ENCODE measurements around the gene TTN.

The TTN gene

DNA sequence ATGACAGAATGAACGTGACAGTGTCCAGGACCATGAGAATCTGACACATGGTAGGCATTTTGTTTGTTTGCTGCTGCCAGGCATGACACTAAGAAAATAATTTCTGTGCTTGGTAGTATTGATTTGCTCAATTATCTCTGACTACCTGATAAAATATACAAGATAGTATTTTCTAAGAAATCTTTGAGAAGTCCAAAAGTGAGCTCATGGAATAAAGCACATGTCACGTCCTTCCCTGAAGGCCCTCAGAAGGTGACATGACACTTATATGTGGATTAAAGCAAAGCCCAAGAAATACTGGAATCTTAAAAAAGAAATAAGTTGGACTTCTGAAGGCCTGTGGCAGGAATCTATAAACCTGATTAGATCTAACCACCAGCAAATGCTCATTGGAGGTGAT, 3.8 kb upstream of the TTN start:
- DNase-seq, result no peak

DNA sequence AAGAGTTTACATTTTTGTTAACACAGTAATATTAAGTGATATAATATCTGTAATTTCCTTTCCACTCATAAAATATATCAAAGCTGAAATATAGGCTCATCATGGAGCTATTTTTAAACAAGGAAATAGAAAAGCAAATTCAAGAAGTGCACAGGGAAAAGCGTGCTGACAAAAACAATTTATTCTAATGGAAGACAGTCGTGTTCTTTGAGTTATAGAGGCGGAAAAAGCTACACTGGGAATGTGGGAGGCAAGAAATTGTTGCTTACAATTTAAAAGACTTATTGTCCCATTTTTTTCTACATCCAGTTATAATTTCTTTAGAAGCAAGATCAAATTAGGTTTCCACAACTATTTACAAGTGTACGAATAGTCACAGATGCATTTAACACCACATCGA, 3.2 kb upstream of the TTN start:
- no peak for DNase-seq

DNA sequence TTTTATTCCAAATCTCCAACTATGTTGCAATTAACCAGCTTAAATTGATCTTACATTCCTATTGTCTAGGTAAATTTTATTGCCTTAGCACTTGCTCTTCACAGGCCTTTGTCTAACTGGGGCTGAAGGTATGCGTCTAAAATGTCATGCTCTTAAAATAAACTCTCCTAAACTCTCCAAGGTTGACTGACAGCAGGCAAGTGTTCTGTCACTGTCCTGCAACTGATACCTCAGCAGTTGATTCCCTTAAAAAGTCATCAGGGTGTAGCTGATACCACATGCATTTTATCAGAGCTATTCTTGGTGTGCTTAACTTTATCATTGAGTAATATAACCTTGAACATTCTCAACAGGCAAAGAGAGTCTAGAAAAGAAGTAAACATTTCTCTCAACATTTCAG, 680 bp downstream of the TTN start:
- no peak for DNase-seq

DNA sequence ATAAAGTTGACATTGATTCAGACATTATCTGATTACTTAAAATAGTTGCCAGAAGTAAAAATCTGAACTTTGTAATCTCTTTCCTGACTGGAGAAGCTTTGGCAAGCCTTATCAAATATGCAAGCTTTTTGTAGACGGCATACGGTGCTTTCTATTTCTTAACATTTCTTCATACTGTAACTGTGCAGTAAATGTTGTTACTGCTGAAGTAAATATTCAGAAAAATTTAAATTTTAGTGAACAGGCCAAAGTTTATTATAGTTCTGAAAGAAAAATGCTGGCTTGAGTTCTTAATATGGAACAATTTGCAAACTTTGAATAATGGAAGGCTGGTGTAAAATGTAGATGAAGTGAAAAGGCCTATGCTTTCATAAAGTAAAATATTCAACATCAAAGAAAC, 1.8 kb downstream of the TTN start:
- DNase-seq, result no peak

DNA sequence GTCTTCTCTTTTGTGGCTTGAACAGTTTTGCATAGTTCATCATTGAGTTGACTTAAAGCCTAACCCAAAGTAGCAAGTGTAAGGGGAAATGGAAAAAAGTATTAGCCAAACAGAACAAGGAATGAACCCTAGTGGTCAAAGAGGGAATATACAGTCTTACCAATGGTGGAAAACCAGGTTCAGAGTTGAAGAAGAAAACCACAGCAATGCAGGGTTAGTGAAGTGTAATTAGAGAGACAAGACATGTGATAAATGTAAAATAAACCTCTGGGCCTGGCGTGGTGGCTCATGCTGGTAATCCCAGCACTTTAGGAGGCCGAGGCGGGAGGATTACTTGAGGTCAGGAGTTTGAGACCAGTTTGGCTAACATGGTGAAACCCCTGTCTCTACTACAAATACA, 2.4 kb downstream of the TTN start:
- no peak for DNase-seq

DNA sequence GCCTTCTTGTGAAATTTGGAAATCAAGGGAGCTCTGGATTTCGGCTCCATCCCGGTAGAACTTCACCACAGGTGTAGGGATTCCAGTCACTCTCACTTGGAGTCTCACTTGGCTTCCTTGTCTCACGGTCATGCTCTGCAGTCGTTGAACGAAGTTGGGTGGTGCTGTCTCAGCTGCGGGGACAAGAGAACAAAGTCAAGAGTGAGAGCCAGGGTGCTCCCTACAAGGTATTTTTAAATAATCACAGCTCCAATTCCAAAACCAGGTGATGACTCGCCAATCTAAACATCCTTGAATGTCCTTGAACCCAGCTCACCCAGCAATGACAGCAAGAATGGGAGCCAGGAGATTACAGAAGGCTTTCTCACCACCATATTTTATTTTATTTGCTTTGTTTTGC, 6.7 kb downstream of the TTN start:
- no peak for DNase-seq

DNA sequence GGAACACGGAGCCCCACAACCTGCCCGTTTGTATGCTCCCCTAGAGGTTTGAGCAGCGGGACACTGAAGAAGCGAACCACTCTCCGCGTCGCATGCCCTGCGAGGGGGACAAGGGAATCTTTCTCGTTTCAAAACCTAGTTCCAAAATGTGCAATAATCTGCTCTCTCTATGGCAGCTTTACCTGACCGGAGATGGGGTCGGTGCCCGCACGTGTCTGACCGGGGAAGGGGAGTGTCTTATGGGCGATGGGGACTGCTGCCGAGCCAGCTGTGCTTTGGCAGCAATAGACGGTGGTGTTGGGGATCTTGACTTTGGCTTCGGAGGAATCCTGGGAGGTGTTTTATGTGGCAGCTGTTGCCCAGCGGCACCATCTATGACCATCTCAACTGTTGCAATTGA, 7.9 kb downstream of the TTN start:
- DNase-seq, result no peak

DNA sequence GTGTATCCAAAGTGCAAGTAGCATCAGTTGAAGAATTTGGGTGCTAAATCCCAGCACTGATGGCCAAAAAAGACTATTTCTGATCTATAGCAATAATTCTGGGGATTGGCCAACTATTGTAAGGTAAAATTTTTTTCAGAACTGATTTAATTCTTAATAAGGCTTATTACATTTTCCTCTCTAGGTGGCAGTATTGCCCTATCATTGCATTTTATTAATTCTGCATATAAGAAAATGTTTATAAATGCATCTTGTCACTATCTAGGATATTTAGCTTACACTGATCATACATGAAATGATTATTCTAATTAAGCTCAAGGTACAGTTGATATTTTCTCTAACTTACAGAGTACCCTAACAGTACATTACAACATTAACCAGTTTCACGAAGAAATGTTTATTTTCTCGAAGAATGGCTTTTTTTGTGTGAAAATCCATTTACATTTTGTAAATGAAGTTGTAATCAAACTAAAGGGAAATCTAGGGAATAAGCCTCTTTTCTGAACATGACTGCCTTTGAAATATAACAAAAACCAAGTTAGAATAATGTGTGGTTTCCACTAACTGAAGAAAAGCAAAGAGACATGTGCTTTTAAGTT, 11.0 kb downstream of the TTN start:
- DNase-seq, result peak; percentile 33

DNA sequence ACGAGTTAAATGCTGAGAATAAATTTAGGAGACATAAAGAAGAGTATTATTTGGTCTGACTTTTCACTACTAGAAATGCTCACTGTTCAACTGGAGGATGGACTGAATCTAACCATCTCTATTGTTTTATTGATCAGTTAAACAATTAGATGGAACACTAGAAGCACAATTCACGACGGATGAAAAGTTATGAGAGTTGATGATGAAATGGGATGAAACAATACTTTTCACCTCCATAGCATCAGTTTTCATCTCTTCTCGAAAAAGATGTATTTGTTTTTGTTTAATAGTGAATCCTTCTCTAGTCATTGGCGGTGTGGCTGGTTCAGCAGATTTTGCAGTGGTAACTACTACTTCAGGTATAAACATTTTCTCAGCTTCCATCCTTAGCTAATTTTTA, 19.3 kb downstream of the TTN start:
- DNase-seq, result no peak

DNA sequence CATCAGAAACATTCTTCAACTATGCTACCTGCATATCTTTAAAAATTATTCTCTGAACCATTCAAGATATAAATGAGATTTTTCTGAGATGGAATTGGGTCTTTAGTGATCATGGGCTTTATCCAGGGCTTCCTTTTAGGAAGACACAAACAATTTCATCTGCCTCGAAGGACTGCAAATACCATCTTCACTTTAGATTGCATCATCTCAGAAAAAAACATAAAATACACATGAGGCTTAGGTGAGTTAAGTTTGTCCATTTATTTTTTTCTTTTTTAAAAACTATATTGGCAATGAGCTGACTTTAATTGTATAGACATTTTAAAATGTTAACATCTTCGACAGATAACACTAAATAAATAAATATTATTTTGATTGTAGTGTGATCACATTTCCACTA, 20.1 kb downstream of the TTN start:
- DNase-seq, result no peak

DNA sequence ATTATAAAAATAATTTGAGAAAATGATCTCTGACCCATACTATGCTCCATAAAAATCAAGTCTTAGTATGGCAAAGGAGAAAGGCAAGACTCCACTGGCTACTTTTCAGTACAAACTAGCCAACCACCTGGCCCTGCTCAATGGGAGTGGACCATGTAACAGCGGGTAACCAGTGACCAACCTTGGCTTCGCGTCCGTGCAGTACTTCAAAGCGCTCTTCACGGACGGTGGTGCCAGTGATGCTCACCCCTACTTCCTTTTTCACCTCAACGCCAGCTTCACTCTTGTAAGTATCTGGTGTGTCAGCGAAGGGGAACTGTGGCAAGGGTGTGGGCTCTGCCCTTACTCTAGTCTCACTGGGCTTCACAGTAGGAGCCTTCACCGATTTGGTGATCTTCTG, 23.3 kb downstream of the TTN start:
- no peak for DNase-seq

DNA sequence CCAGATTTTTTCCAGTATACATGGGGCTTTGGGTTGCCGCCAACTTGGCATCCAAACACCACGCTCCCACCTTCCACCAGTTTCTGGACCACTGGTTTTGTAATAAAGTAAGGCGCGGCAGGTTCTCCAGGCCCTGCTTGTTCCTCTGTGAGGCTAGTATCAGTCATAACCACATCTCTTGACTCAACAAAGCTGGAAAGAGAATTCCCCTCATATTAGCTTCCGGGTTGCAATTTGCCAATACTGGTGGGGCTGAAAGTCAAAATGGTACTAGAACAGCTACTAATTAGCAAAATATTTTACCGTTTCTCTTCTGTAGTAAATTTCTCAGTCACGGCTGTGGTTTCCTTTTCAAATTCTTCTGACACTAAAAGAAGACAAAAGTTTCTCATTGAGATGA, 25.0 kb downstream of the TTN start:
- DNase-seq, result no peak

DNA sequence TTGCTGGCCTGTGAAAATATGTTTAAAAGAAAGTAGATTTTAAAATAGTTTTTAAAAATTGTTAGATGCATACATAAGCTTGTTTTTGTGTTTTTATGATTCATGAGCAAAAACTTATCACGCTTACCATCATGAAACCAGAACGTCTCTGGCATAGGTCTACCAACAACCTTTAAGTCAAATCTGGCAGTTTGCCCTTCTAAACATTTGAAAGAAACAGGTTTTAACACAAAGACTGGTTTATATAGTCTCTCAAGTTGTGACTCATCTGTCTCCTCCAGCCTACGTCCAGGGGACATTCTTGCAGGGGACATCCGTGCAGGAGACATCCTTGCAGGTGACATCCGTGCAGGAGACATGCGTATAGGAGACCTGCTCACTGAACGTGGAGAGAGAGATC, 29.6 kb downstream of the TTN start:
- DNase-seq, result no peak

DNA sequence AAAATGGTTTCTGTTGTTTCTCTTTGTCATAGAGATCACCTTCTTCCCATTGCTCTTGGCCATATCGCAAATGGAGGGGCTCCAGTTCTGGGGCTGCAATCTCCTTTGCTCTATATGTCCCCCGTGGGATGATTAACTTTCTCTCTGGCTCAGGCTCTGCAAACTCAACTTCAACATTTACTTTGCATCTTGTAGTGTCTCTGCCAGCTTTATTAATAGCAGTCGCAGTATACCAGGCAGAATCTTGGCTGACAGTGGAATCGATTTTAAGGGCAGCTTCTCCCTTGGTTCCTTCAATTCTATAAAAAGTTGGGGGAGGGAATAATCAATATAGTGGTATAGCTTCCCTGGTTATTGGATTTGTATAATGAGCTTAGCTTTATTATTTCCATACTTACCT, 30.5 kb downstream of the TTN start:
- DNase-seq, result no peak

DNA sequence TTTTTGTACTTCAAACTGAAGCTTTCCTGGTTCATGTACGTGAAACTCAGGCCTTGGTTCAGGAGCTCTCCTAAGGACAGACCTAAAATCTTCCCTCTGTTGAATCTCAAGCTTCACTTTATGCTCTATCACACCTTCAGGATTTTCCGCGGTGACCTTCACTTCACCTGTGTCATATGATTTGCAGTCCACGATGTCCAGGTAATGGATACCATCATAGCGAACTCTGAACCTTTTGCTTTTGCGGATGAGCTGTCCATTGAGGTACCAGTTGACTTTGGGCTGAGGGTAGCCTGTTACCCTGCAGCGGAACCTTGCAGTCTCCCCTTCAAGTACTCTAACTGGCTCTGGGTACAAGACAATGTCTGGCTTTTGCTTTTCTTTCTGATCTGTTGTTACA, 31.2 kb downstream of the TTN start:
- DNase-seq, result no peak

DNA sequence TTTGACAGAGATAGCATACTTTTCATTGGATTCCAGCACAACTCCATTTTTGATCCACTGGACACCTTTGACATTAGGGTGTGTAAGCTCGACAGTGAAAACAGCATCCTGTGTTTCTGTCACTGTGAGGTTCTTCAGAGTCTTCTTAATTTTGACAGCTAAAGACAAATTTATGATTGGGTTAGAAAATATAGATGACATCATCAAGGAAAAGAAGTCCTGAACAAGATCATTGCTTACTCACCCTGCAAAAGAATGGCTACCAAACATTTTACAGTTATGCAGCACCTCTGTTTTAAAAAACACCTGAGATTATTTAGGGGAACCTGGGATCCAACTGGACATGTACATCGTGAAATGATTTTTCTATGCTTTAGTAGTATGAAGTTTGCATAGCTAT, 36.7 kb downstream of the TTN start:
- no peak for DNase-seq

DNA sequence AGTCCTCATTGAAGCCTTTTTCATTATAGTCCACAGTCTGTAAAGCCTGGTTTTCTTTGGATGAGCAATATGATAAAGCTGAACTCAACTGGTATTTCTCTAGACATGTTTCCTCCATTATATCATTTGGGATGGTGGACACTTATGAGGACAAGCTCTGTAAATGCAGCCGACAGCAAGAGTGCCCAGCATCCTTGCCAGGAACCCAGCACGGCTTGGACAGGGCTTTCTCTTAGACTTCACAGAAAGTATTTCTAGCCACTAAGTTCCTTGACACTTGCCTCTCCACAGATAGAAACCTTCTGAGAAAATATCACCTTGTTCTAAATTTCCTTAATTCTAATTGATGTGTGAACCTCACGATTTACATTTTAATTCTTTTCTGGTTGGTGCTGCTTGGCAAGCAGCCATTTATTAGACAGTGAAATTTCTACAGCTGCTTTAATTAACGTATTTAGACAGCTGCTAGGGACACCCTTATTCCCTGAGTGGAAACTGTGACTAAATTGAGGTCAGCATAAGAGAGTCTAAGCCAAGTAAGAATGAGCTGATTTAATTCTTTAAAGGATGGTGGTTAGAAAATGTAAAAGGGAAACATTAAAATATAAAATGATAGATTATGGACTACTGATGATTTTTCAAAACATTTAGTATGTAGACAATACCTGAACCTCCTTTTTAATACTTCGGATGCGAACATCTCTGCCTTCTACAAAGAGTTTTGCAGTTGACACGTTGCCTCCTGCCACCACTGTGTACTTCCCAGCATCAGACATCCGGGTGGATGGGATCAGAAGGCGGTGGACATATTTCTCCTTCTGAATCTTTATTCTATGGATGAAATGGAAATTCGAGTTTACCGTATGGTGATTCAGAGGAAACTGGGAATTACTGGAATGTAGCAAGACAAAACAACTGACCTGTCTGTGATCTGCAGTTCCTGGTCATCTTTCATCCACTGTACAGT, 39.8 kb downstream of the TTN start:
- no peak for DNase-seq

DNA sequence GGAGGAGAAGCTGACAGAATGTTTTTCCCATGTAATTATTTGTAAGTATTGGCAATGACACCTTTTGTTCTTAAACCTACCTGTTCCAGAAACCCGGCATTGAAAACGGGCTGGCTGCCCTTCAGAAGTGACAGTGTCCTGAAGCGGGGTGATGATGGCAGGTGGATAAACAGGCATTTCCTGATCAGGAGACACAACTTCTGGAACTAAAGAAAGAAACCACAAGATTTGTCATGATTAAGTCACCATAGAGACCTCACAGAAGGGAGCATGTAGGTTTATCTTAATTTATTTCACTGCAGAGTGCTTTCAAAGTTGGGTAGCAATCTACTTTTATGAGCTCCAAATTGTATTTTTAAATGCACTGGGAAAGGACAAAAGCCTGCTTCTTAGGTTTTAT, 43.1 kb downstream of the TTN start:
- DNase-seq, result no peak

DNA sequence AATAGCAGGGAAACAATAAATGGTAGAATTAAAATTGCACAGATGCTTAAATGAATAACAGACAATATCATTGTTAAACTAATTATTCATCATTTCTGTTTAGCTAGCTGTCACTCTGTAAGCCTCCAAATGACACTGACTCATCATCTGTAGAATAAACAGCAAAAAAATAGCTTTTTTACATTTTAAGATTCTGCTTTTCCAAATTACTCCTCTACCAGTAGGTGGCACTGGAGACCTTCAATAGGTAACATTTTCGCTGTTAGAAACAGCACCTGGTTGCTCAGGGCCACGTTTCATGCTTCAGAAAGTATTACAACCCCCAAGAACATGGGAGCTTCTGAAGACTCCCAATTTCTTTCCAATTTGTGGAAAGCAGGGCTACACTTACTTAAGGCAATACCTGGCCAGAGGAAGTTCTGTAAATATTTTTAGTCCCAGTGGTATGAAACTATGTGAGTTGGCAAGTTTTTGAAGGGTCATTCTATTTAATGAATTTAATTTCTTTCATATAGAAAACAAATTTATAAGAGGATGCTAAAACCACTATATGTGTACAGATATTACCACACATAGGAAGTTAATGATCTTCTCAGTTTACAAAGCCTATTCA, 45.4 kb downstream of the TTN start:
- peak; percentile 43 for DNase-seq

DNA sequence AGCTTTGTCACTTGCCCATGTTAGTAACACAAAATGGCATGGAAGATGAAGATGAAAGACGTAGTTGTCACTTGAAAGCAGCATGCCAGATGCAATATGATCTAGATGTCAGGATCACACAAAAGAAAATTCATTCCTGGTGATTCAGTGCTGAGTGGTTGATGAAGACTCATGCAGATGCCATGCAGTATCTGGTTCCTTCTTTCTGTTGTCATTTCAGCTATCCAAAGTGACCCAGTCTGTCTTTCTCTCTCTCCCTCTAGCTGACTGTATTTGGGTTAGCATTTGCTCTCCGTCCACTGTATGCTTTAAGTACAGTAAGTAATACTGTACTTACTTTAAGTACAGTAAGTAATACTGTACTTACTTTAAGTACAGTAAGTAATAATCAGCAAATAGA, 50.4 kb downstream of the TTN start:
- DNase-seq, result no peak

DNA sequence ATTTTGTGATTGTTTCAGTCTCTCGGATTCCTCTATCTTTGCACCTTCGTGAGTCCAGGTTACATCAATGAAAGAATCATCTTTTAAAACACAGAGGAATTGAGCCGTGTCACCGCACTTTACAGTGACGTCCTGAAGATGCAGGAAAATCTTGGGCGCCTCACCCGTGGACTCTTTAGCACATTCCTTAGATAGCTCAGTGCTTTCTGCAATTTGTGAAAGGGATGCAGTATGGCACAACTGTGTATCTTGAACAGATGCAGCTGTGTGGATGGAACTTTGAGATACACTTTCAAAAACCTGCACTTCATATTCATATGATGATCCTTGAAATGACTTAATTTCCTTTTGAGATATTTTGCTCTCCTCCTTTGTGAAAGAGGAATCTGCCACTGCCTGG, 50.9 kb downstream of the TTN start:
- no peak for DNase-seq

DNA sequence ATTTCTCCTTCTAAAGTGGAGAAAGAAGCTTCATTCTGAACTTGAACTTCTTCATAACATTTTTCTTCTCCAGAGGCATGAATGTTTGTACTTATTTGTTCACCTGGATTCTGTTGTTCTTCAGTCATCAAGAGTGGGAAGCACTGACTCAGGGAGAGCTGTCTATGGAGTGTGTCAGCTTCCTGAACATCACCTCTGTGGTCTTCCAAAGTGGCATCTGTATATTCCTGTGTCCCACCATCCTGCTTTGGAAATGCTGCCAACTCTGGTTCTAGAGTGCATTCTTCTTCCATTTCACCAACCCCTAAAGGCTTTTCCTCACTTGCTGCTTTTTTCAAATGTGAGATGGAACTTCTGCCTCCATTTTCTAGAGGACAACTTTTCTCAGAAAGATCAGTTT, 59.5 kb downstream of the TTN start:
- DNase-seq, result no peak

DNA sequence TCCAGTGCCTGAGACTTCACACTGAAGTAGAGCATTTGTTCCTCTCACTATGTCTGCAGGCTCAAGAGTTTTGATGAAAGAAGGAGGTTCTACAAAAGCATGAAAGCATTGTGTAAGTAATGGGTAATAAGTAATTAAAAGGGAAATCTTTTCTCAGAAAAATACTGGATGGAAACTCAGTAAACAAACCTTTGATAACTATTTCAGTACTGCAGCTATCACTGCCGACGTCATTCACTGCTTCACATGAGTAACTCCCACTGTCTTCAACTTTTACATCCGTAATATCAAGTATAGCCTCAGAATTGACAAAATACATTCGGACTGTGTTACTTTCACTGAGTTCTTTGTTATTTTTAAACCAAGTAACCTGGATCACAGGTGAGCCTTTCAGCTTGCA, 72.7 kb downstream of the TTN start:
- DNase-seq, result no peak

DNA sequence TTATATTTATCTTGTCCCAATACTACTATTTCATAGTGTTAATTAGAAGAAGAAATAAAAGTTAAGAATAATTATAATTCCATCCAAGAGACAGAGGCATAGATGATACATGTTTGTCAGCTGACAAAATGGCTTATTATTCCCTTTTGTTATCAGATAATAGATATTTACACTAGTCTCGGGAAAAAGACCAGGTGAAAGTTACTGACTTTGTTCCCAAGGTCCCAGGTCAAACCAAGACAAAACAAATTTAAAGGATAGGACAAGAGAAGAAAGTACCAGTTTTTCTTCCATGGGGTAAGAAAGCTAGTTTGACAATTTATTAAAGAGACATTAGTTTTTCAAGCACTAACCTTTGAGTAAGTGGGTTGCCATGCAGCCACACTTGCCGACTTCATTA, 73.2 kb downstream of the TTN start:
- DNase-seq, result no peak

All from CD4-positive, alpha-beta T cell treated with Interleukin-10 for 1 hour (primary cell).